ENCODE data around the gene AP3S1.

DNA sequence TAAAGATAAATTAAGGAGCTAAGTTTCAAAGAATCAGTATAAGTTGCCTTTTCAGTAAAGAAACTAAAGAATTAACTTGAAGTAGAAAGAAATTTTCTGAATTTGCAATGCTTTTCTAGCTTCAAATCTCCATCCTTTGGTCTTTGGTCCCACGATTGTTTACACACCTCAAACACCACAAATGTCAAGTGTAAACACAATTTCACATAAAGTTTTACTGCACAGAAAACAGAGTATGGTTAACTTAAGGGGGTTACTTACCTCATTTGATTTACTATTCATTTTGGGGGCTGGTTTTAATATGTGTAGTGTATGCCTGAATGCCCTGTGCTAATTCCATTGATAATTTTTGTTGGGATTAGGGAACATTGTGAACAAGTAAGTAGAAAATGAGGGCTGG is 29.4 kb upstream of the AP3S1 start:
- TF ChIP-seq ZNF274 (IDR thresholded peaks at IDR 0.05; ENCODE audit: low read depth, low read length) (no peak), YY1 (IDR thresholded peaks at IDR 0.05; ENCODE audit: insufficient read depth, insufficient read length) (no peak)
